ENCODE data around the gene SORCS2.

The SORCS2 gene

DNA sequence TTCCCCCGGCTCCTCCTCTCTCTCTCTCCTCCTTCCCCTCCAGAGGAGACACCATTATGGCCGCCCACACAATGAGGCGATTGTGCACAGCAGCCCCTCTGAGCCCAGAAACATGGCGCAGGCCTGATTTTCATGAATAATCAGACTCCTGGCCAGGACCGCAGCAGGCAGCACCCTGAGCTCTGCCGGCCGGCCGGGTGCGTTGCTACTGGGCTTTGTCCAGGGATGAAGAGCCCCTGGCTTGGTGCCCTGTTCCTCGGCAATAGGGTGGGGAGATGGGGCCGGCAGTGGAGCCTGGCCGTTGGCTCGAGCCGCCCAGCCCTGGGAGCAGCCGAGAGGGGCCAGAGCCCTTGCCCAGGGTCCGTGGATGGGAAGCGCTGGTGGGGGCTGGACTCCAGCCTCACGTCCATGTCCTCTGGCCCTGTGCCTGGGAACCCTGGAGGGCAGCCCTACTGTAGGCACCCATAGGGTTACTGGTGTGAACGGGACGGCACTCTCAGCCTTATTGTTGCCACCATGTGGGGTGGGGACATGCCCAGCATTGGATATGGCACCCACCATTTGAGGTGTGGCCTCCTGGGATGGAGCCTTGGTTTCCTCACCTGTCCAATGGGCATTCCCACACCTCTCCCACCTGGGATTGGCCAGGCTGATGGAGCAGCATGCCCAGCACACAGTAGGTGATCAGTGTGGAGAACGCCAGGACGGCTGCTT is 103.0 kb downstream of the SORCS2 start:
- H3K4me3 Mint-ChIP-seq: no peak overlapping the region
- no peaks in the 10 kb centered on the region for H3K27me3 Mint-ChIP-seq (ENCODE audit: low read depth)
- no peaks in the 10 kb centered on the region for H3K4me1 Mint-ChIP-seq (ENCODE audit: low read depth)
- no peaks in the 10 kb centered on the region for H3K9me3 Mint-ChIP-seq
- H3K27ac Mint-ChIP-seq: no peak overlapping the region
- DNase-seq (ENCODE audit: low spot score): no peak
- H3K36me3 Mint-ChIP-seq (ENCODE audit: low read depth): no peaks in the 10 kb centered on the region

DNA sequence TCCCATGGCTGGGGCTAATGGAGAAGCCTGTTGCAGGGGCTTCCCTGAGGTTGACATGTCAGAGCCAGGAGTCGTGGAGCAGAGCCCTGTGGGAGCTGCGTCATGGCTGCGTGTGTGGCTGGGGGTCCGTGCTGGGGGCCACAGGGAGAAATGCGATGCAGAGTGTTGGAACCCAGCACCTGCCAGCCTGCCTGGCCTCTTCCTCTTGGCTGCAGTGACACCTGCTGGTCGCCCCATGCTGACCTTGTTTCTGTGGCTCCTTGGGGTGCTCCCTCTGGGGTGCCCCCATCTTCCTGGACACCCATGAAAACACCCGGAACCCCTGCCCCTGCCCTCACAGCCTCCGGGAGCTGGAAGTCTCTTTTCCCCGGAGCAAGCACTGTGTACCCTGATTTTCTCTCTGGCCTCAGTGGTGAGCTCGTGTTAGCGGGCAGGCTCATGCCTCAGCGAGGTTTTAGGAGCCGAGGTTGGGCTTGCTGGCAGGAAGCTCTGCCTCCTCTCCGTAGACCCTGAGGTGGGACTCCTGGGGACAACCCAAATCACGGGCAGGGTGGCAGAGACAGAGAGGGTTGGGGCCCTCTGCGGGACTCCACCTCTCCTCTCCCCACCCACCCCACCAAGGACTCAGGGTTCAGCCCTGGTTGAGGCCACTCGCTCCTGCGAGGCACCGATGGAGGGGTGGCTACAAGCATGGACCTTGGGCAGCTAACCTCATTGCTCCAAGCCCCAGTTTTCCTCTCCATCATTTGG is 103.7 kb downstream of the SORCS2 start:
- no peak for DNase-seq (ENCODE audit: low spot score)
- Mint-ChIP-seq H3K9me3 (no peaks in the 10 kb centered on the region), H3K4me3 (no peak overlapping the region), H3K27me3 (ENCODE audit: low read depth) (no peaks in the 10 kb centered on the region), H3K4me1 (ENCODE audit: low read depth) (no peaks in the 10 kb centered on the region), H3K36me3 (ENCODE audit: low read depth) (no peaks in the 10 kb centered on the region), H3K27ac (no peak overlapping the region)

DNA sequence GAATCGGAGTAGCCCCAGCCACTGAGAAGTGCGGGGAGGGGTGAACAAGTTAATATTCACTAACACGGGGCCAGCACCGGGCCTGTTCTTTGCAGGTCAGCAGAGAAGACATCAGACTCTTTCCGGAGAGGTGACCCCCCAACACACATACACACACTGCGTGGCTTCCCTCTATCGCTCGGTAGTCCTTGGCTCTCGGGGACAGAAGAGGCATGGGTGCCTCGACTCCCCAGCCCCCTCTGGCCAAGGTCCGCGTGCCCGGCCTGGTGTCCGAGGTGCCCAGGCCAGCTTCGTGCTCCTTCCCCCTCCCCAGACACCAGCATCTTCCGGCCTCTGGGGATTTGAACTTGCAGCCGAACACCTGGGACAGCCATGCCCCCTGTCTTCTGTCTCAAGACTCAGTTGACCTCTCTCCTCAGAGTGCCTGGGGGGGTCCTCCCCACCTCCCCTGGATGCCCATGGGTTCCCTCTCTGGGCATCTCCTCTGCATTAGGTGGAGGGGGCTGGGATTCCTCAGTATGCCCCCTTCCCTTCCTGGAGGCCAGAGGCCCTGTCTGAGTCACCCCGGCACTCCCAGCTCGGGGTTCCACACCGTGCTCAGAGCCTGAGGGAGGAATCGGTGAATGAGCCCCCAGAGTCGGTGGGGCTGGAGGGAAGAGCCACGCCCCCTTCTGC is 104.5 kb downstream of the SORCS2 start:
- H3K4me3 Mint-ChIP-seq: no peak overlapping the region
- H3K27ac Mint-ChIP-seq: no peak overlapping the region
- no peaks in the 10 kb centered on the region for H3K27me3 Mint-ChIP-seq (ENCODE audit: low read depth)
- H3K36me3 Mint-ChIP-seq (ENCODE audit: low read depth): no peaks in the 10 kb centered on the region
- DNase-seq (ENCODE audit: low spot score): no peak
- H3K9me3 Mint-ChIP-seq: no peaks in the 10 kb centered on the region
- no peaks in the 10 kb centered on the region for H3K4me1 Mint-ChIP-seq (ENCODE audit: low read depth)

DNA sequence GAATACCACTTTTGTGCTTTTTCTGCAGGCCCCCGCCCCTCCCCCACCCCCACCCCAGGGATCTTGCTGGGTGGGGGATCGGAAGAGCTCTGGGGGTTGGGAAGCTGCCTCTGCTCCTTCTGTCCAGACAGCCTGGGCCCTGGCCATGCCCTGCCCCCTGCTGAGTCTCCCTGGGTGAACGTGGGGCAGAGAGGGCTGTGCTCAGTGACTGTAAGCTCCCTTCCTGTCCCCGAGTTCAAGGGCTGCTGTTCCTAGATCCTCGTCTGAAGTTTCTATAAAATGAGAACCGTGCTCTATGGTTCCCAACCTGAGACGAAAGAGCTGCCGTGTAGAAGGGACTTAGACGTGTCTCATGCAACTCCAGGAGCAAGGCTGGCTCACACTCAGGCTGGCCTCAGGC is 105.0 kb downstream of the SORCS2 start:
- no peaks in the 10 kb centered on the region for H3K36me3 Mint-ChIP-seq (ENCODE audit: low read depth)
- no peak overlapping the region for H3K27ac Mint-ChIP-seq
- no peaks in the 10 kb centered on the region for H3K27me3 Mint-ChIP-seq (ENCODE audit: low read depth)

DNA sequence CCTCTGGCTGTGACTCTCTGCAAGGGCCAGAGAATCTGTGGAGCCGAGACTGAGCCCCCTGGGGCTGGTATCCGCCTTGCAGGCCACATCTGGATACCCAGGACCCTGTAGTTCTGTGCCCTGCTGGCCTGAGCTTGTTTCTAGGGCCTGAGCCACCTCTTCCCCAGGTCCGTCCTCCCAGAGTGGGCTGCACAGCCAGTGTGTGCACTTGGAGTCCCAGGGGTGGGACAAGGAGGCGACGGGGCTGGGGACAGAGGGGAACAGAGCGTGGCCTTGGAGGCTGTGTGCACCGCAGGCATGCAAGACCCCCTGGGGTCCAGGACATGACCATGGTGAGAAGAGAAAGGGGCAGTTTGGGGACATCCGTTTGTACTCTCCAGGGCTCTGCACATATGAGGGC is 105.5 kb downstream of the SORCS2 start:
- H3K27ac Mint-ChIP-seq: no peak overlapping the region

More for the DNA sequence above, 105.0 kb downstream of the SORCS2 start:
- Mint-ChIP-seq H3K9me3 (no peaks in the 10 kb centered on the region), H3K4me1 (ENCODE audit: low read depth) (no peaks in the 10 kb centered on the region), H3K4me3 (no peak overlapping the region)
- no peak for DNase-seq (ENCODE audit: low spot score)

DNA sequence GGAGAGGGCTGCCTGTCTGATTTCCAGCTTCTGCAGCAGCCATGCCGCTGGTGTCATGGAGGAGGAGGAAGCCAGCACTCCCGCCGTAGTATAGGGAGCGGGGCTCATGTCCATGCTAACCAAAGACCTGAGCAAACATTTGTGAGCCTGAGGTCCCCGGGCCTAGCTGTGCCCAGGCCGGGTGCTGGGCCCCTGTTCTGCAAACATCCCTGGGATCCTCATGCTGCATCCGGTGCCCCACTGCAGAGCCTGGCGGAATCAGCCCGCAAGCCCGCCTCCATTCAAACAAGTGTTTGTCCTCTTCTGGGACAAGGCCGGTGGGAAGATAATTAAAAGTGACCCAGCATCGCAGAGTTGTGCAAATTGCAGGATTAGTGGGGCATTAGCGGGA is 106.3 kb downstream of the SORCS2 start:
- no peaks in the 10 kb centered on the region for H3K4me1 Mint-ChIP-seq (ENCODE audit: low read depth)
- H3K4me3 Mint-ChIP-seq: no peak overlapping the region
- H3K27ac Mint-ChIP-seq: no peak overlapping the region
- H3K36me3 Mint-ChIP-seq (ENCODE audit: low read depth): no peaks in the 10 kb centered on the region
- H3K27me3 Mint-ChIP-seq (ENCODE audit: low read depth): no peaks in the 10 kb centered on the region
- H3K9me3 Mint-ChIP-seq: no peaks in the 10 kb centered on the region
- DNase-seq (ENCODE audit: low spot score): no peak

More for the DNA sequence above, 105.5 kb downstream of the SORCS2 start:
- no peaks in the 10 kb centered on the region for H3K4me1 Mint-ChIP-seq (ENCODE audit: low read depth)
- no peaks in the 10 kb centered on the region for H3K36me3 Mint-ChIP-seq (ENCODE audit: low read depth)
- no peaks in the 10 kb centered on the region for H3K9me3 Mint-ChIP-seq
- no peak for DNase-seq (ENCODE audit: low spot score)
- H3K4me3 Mint-ChIP-seq: no peak overlapping the region
- no peaks in the 10 kb centered on the region for H3K27me3 Mint-ChIP-seq (ENCODE audit: low read depth)

DNA sequence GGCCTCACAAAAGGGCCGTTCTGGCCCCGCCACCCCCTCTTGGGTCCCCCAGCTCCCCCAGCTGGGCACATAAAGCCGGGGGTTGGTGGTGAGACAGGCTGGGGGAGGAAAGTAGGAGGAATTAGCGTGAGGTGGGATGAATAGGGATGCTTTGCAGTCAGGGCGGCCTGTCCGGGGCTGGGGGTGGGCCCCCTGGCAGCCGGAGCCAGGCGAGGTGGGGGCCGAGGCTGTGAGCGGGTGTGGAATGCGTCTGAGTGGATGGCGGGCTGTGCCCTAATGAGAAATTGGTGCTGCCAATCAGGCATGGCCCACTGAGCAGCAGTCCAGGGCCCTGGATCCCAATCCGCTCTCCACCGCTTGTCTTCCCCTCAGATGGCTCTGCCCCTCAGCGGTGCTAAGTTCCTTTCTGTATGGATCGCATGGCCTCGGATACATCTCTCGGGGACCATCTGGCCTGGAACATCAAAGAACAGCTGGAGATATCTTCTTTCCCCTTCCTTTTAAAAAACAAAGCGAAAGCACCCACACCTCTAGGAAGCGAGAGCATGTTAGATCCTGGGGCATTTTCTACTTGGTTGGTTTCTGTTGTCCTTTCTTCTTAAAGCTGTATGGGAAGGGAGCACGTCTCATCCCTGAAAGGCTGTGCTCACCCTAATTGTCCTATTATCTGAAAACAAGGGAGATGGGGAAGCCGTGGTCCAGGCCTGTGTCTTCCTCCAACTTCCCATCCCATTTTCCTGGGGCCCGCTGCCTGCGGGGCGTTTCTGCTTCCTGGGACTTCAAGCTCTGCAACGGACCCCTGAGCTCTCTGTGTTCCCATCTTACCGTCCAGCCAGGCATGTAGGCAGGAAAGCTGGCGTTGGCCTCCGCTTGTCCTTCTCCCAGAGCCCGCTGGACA is 106.9 kb downstream of the SORCS2 start:
- no peak overlapping the region for H3K27ac Mint-ChIP-seq

DNA sequence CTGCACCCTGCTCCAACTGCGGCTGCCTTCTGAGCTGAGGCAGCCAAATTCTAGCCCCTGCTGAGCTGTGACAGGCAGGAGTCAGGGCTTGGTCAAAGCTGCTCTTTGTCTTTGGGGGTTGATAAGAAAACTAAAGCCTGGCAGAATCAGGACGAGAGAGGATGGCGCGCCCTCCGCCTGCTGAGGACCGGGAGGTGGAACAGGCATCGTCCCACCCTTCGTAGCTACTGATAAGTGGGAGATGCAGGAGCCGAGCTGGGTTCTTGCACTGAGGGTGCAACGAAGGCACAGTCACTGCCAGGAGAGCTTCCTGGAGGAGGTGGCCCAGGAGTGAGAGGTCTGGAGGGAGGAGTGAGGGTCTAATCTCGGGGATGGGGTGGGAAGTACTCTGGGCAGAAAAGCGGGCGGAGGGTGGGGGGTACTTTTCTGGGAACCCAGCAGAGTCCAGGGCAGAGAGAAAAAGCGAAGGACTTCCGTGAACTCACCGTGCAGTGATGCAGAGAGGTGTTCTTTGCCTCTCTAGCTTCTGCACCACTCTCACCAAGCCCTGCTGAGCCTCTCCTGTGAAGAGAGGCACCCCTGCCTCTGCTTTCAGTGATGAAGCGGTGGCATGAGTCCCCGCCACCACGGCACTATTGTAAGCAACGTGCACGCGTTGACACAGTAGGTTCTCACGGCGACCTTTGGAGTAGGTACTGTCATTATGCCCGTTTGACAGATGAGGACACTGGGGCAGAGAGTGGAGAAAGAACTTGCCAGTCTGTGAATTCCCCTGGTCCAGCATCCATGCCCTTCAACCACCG is 107.8 kb downstream of the SORCS2 start:
- no peaks in the 10 kb centered on the region for H3K36me3 Mint-ChIP-seq (ENCODE audit: low read depth)
- no peak for DNase-seq (ENCODE audit: low spot score)
- H3K27me3 Mint-ChIP-seq (ENCODE audit: low read depth): no peaks in the 10 kb centered on the region
- no peak overlapping the region for H3K4me3 Mint-ChIP-seq
- no peak overlapping the region for H3K27ac Mint-ChIP-seq
- H3K9me3 Mint-ChIP-seq: no peaks in the 10 kb centered on the region
- H3K4me1 Mint-ChIP-seq (ENCODE audit: low read depth): no peaks in the 10 kb centered on the region

More for the DNA sequence above, 106.9 kb downstream of the SORCS2 start:
- H3K36me3 Mint-ChIP-seq (ENCODE audit: low read depth): no peaks in the 10 kb centered on the region
- no peaks in the 10 kb centered on the region for H3K4me1 Mint-ChIP-seq (ENCODE audit: low read depth)
- no peaks in the 10 kb centered on the region for H3K9me3 Mint-ChIP-seq
- H3K27me3 Mint-ChIP-seq (ENCODE audit: low read depth): no peaks in the 10 kb centered on the region
- DNase-seq (ENCODE audit: low spot score): no peak
- H3K4me3 Mint-ChIP-seq: no peak overlapping the region

DNA sequence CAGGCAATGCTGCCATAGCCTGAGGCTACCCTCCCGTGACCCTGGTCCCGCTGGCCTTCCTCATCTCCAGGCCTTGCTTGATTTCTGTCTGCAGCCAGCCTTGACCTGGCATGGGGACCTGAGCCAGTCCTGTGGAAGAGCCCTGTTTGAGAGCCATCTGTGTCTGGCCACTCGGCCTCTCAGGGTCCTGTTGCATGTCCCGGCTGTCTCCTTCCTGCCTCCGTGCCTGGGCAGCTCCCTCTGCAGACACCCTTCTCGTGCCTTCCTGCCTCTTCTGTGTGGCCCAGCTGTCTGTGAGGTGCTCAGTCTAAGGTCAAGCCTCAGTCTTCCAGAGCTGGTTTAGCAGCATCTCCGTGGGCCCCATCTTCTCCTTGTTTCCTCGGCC is 108.4 kb downstream of the SORCS2 start:
- no peaks in the 10 kb centered on the region for H3K27me3 Mint-ChIP-seq (ENCODE audit: low read depth)
- DNase-seq (ENCODE audit: low spot score): no peak
- H3K9me3 Mint-ChIP-seq: no peaks in the 10 kb centered on the region
- H3K4me1 Mint-ChIP-seq (ENCODE audit: low read depth): no peaks in the 10 kb centered on the region
- no peaks in the 10 kb centered on the region for H3K36me3 Mint-ChIP-seq (ENCODE audit: low read depth)
- no peak overlapping the region for H3K27ac Mint-ChIP-seq
- no peak overlapping the region for H3K4me3 Mint-ChIP-seq

DNA sequence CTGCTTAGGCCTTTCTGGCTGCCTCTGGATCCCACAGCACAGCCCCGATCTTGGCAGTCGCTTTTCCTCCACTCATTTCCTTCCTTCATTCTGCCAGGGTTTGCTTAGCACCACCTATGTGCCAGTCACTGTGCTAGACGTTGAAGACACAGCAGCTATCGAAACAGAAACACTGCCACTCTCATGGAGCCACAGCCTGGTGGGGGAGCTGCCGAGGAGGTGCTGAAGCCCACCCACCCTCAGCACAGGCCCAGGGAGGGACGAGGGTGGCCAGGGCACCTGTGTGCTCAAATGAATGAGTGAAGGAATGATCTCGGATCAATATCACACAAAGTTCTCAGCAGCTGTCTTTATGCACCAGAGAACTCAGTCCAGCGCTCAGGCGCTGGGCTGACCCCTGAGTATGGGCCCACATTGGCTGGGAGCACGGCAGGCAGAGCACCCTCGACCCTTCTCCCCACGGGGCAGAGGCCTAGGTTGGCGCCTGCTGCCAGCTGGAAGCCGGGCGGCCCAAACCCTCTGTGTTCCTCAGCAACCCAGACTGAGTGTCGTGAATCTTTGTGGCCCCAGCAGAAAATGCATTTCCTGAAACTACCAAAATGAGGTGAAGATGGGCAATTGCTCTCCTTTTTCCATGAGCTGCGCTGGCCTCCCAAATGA is 108.9 kb downstream of the SORCS2 start:
- H3K27me3 Mint-ChIP-seq (ENCODE audit: low read depth): no peaks in the 10 kb centered on the region
- H3K27ac Mint-ChIP-seq: no peak overlapping the region
- H3K9me3 Mint-ChIP-seq: no peaks in the 10 kb centered on the region
- no peak for DNase-seq (ENCODE audit: low spot score)
- no peak overlapping the region for H3K4me3 Mint-ChIP-seq
- H3K4me1 Mint-ChIP-seq (ENCODE audit: low read depth): no peaks in the 10 kb centered on the region
- no peaks in the 10 kb centered on the region for H3K36me3 Mint-ChIP-seq (ENCODE audit: low read depth)

DNA sequence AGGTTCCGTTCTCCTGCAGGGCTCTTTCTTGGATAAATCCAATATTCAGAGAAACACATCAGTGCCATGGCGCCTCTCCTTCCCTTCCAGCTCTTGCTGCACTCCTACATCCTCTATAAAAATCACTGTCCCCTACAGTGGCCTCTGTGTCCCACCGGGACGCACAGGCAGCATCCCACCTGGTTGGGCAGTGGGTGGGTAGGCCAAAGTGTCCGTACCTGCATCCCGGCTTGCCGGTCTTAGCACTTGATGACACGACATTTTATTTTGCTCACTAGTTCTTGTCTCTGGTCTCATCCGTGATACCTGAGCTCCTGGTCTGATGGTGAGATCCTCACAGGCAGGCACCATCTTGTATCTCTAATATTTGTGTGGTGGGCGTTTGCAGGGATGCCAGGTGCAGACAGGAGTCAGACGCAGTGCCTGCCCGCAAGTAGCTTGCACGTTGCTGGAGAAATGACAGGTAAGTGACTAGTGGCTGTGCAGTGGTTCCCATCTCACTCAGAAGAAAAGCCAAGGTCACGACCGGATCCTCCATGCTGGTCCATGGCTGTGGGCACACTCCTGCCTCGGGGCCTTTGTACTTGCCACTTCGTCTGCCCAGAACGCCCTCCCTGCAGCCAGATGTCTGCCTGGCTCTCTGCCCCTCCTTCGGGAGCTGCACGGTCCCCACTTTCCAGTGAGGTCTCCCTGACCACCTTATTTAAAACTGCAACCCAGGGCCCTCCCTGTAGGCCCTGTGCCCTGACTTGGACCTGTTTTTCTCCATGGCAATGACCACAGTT is 109.7 kb downstream of the SORCS2 start:
- Mint-ChIP-seq H3K4me3 (no peak overlapping the region), H3K27ac (no peak overlapping the region), H3K4me1 (ENCODE audit: low read depth) (no peaks in the 10 kb centered on the region), H3K36me3 (ENCODE audit: low read depth) (no peaks in the 10 kb centered on the region), H3K27me3 (ENCODE audit: low read depth) (no peaks in the 10 kb centered on the region), H3K9me3 (no peaks in the 10 kb centered on the region)
- no peak for DNase-seq (ENCODE audit: low spot score)

DNA sequence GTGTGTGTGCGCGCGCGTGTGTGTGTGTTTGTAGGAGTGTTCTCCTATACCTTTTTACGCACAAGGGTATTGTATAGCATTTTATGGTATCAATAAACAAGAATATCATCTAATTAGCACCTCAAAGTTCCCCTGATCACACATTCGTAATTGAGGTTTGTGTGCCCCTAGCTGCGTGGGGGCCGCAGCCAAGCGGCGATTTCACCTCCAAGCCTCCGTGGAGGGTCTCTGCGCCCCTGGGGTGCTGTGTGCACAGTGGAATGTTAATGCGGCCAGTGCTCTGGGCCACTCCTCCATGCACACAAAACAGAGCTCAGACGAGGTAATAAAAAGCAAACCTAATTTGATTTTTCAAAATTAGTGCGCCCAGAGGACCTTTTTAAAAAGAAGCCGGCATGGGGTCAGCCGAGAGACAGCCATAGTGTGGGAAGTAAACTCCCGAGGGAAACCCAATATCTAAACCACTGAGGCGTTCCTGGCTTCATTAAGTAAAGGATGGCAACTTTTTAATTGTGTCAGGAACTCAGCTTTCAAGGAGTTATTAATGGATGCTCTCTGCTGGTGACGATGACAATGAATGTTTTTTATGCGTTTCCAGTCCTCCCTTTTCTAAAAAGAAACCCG is 110.6 kb downstream of the SORCS2 start:
- Mint-ChIP-seq H3K4me3 (no peak overlapping the region), H3K27ac (no peak overlapping the region), H3K4me1 (ENCODE audit: low read depth) (no peaks in the 10 kb centered on the region), H3K9me3 (no peaks in the 10 kb centered on the region), H3K27me3 (ENCODE audit: low read depth) (no peaks in the 10 kb centered on the region), H3K36me3 (ENCODE audit: low read depth) (no peaks in the 10 kb centered on the region)
- DNase-seq (ENCODE audit: low spot score): no peak
